AG20443 (cell line): ENCODE measurements around the gene HSPB2.
A peak's percentile ranks its signal among the peaks of the same experiment; 100 is the strongest.
"Not testable (repeated sequence)": the region's sequence is repeated elsewhere in the genome, so short reads cannot be mapped to it uniquely, and the experiment has no call there.

Source experiments
- DNase-seq: peaks from one replicate; pipeline ENCODE4 v3.0.0; 2012; ENCODE audit warnings: low spot score, mixed read lengths

The HSPB2 gene

GRCh38 chr11:111913997-111914396 is 1.5 kb downstream of the HSPB2 start:
- peak; percentile 79 for DNase-seq

GRCh38 chr11:111916768-111917167 is 4.2 kb downstream of the HSPB2 start:
- no peak for DNase-seq

GRCh38 chr11:111917312-111917711 is 4.8 kb downstream of the HSPB2 start:
- no peak for DNase-seq

GRCh38 chr11:111917788-111918187 is 5.3 kb downstream of the HSPB2 start:
- DNase-seq, result no peak

GRCh38 chr11:111918390-111919256 is 6.1 kb downstream of the HSPB2 start, which contains the start of gene C11orf52:
TSS of gene C11orf52 (plus strand) at chr11:111918913. CDS start at chr11:111918973, 60 bp downstream.
- DNase-seq, result peak; percentile 50

- no peak for DNase-seq
These were observed 8.4 kb downstream of the HSPB2 start for GRCh38 chr11:111920908-111921307.

GRCh38 chr11:111921541-111922230 is 9.2 kb downstream of the HSPB2 start:
- DNase-seq, result no peak

GRCh38 chr11:111922803-111923202 is 10.3 kb downstream of the HSPB2 start:
- DNase-seq, result peak; percentile 61

GRCh38 chr11:111923351-111923788 is 10.8 kb downstream of the HSPB2 start:
- DNase-seq, result peak; percentile 25

GRCh38 chr11:111923951-111924350 is 11.4 kb downstream of the HSPB2 start:
- DNase-seq, result no peak

- no peak for DNase-seq
These were observed 13.4 kb downstream of the HSPB2 start for GRCh38 chr11:111925953-111926352.

- peak; percentile 97 for DNase-seq
These were observed 14.2 kb downstream of the HSPB2 start for GRCh38 chr11:111926505-111927391.

GRCh38 chr11:111930472-111930871 is 17.9 kb downstream of the HSPB2 start:
- no peak for DNase-seq

- DNase-seq, result no peak
These were observed 20.0 kb downstream of the HSPB2 start for GRCh38 chr11:111932611-111932950.

GRCh38 chr11:111933176-111933575 is 20.6 kb downstream of the HSPB2 start:
- not testable (repeated sequence) for DNase-seq

- DNase-seq, result no peak
These were observed 21.3 kb downstream of the HSPB2 start for GRCh38 chr11:111933872-111934271.

GRCh38 chr11:111934306-111934705 is 21.8 kb downstream of the HSPB2 start:
- DNase-seq, result no peak

GRCh38 chr11:111935317-111936039 is 22.9 kb downstream of the HSPB2 start:
- DNase-seq, result no peak

- DNase-seq, result no peak
These were observed 23.6 kb downstream of the HSPB2 start for GRCh38 chr11:111936040-111936540.

- DNase-seq, result no peak
These were observed 24.9 kb downstream of the HSPB2 start for GRCh38 chr11:111937461-111937769.

GRCh38 chr11:111937844-111938243 is 25.3 kb downstream of the HSPB2 start:
- DNase-seq, result no peak
